Measurements from ENCODE around the gene NACA2.
A peak's percentile ranks its signal among the peaks of the same experiment; 100 is the strongest.
"Not testable (repeated sequence)": the region's sequence is repeated elsewhere in the genome, so short reads cannot be mapped to it uniquely, and the experiment has no call there.

The NACA2 gene

GRCh38 chr17:61591018-61591417 is at the start of gene NACA2:
Gene NACA2, minus strand, starts transcription at chr17:61591219. Its CDS starts 39 bp downstream, at chr17:61591180.
- no peak for FAIRE-seq

- FAIRE-seq: no peak
Observed at GRCh38 chr17:61639818-61640217, 48.8 kb upstream of the NACA2 start.

GRCh38 chr17:61638087-61638486 is 47.1 kb upstream of the NACA2 start:
- no peak for FAIRE-seq

GRCh38 chr17:61635913-61636432 is 45.0 kb upstream of the NACA2 start:
- FAIRE-seq: peak; percentile 58

GRCh38 chr17:61634942-61635538 is 44.0 kb upstream of the NACA2 start:
- FAIRE-seq: no peak

- no peak for FAIRE-seq
Observed at GRCh38 chr17:61634011-61634539, 43.1 kb upstream of the NACA2 start.

- FAIRE-seq: no peak
Observed at GRCh38 chr17:61632826-61633225, 41.8 kb upstream of the NACA2 start.

- FAIRE-seq: no peak
Observed at GRCh38 chr17:61631800-61632199, 40.8 kb upstream of the NACA2 start.

DNA sequence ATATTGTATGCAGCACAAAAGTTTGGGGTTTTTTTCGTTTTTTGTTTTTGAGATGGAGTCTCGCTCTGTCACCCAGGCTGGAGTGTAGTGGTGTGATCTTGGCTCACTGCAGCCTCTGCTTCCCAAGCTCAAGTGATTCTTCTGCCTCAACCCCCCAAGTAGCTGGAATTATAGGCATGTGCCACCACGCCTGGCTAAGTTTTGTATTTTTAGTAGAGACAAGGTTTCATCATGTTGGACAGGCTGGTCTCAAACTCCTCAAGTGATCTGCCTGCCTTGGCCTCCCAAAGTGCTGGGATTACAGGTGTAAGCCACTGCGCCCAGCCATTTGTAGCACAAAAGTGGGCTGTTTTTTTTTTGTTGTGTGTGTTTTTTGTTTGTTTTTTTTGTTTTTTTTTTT is 37.1 kb upstream of the NACA2 start:
- FAIRE-seq: not testable (repeated sequence)

GRCh38 chr17:61627658-61628057 is 36.6 kb upstream of the NACA2 start:
- FAIRE-seq: no peak

DNA sequence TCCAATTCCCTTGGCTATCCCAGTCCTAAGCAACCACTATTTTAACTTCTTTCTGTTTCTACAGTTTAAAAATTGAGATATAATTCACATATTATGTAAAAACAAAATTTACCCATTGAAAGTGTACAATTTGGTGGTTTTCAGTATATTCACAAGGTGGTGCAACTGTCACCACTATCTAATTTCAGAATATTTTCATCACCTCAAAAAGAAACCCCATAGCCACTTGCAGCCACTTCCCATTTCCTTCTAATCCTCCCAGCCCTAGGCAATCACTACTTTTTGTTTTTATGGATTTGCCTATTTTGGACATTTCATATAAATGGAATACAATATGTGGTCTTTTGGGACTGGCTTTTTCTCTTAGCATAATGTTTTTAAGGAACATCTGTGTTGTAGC is 36.1 kb upstream of the NACA2 start:
- FAIRE-seq: no peak

DNA sequence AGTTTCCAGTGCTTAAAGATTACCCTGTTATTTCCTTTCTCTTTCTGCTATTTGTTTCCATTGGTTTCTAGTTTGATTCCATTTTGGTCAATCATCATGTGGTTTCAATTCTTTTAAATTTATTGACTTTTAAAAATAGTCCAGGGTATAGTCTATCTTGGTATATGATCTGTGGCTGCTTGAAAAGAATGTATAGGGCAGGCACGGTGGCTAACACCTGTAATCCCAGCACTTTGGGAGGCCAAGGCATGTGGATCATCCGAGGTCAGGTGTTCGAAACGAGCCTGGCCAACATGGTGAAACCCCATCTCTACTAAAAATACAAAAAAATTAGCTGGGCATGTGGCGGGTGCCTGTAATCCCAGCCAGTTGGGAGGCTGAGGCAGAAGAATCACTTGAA is 34.5 kb upstream of the NACA2 start:
- FAIRE-seq: no peak

DNA sequence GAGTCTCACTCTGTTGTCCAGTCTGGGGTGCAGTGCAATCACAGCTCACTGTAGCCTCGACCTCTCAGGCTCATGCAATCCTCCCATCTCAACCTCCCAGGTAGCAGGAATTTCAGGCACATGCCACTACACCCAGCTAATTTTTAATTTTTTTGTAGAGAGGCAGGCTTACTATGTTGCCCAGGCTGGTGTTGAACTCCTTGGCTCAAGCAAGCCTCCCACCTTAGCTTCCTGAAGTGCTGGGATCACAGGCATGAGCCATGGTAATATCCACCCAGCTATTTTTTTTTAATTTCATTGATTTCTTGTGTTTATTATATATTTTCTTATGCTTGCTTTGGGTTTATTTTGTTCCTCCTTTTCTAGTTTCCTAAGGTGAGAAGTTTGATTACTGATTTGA is 33.9 kb upstream of the NACA2 start:
- FAIRE-seq: no peak

DNA sequence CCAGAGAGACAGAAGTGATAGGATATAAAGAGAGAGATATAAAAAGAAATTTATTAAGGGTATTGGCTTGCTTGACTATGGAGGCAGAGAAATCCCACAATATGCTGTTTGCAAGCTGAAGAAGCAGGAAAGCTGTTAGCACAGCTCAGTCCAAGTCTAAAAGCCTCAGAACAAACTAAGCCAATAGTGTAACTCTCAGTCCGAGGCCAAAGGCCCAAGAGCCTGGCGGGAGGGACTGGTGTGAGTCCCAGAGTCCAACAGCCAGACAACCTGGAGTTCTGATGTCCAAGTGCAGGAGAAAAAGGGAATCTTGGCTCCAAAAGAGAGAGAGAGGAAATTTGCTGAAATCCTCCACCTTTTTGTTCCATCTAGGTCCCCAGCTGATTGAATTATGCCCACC is 30.3 kb upstream of the NACA2 start:
- FAIRE-seq: no peak

- no peak for FAIRE-seq
Observed at GRCh38 chr17:61619953-61620352, 28.9 kb upstream of the NACA2 start.

- FAIRE-seq: peak; percentile 69
Observed at GRCh38 chr17:61619493-61619892, 28.5 kb upstream of the NACA2 start.

DNA sequence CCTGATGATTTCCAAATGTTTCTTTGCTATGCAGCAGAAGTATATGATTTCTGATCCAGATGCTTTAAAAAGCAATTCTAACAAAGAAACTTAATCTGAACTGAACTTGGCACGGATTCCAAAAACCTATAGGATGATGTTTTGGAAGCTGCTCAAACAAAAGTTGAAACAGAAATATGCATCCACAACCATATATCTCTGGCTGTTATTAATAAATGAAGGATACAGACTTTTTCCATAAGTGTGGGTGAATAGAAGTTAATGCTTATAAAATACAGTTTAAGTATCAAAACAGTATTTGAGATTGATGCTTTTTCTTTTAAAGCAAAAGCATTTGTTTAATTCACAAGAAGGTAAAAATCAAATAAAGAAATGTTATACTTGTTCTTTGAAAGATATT is 27.9 kb upstream of the NACA2 start:
- no peak for FAIRE-seq

DNA sequence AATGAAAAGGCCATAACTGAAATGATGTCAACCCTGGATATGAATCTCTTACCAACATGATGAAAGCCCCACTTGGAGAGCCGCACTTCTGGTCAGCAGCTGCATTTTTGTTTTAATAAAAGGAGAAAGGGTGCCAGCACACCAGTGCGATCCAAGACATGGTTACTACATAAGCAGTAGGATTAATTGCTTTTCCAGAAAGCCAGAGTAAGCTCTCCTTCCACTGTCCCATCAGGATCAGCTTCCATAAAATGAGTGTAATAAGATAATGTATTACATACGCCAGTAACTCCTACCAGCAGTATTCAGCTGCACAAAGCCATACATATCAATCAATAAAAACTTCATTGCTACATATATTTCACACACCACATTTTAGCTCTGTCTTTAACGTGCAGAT is 26.3 kb upstream of the NACA2 start:
- FAIRE-seq: no peak

- FAIRE-seq: no peak
Observed at GRCh38 chr17:61616783-61617182, 25.8 kb upstream of the NACA2 start.

DNA sequence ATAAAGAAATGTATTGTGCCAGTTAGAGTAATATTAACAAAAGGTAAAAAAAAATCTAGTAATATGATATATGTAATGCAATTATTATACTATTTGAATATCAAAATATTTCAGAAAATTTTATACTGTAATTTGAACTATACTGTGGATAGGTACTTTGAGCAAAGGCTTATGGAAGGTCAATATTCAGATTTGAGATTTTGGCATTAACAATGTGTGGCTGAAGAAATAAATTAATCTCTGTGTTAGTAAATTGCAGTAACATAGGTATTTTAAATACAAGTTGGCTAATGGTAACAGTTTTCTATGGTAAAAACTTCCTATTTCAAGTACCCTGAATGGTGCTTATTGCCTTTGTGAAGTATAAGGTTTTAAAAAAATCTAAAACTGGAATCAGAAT is 23.2 kb upstream of the NACA2 start:
- FAIRE-seq: no peak

DNA sequence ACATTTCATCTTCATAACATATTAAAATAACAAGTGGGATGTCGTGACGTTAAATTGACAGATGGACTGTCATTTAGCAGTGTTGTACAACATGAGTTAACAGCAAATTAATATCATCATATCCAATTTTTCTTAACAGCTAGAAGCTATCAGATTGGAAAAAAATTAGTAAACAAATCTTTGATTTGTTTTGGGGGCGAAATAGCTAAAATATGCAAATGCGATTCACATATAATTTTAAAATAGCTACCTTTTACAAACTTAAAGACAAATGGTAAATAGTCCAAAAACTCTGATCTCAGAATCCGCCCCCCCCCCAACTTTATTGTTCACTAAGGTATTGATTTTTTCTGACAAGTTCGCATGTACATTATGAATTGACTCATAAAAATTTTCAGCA is 20.3 kb upstream of the NACA2 start:
- FAIRE-seq: no peak

DNA sequence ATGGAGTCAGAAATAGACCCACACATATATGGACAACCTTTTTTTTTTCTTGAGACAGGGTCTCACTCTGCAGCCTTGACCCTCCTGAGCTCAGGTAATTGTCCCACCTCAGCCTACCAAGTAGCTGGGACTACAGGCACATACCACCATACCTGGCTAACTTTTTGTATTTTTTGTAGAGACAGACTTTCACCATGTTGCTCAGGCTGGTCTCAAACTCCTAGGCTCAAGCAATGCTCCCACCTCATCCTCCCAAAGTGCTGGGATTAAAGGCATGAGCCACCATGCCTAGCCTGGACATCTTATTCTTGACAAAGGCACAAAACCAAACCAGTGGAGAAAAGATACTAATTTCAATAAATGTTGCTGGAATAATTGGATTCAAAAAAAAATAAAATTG is 14.7 kb upstream of the NACA2 start:
- no peak for FAIRE-seq

DNA sequence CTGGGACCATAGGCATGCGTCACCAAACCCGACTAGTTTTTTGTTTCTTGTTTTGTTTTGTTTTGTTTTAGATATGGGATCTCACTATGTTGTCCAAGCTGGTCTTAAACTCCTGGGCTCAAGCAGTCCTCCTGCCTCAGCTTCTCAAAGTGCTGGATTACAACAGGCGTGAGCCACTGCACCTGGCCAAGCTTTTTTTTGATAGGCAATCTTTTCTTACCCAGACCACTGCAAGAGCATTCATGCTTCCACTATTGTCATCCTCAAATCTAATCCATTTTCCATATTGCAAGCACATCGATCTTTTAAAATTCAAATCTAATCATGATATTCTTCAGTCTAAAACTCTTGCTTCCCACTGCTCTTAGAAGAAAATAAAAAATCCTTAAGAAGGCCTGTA is 10.3 kb upstream of the NACA2 start:
- no peak for FAIRE-seq

GRCh38 chr17:61600621-61601020 is 9.6 kb upstream of the NACA2 start:
- no peak for FAIRE-seq

- no peak for FAIRE-seq
Observed at GRCh38 chr17:61599608-61600007, 8.6 kb upstream of the NACA2 start.
